GM12878 (cell line): ENCODE data around the gene TMEM191C. TPM values are rescaled to one million over a fixed set of nuclear protein-coding genes. Genes with fewer than 3 reads are reported as not detected.
A peak's percentile ranks its signal among the peaks of the same experiment; 100 is the strongest.
"Not testable (repeated sequence)": the region's sequence is repeated elsewhere in the genome, so short reads cannot be mapped to it uniquely, and the experiment has no call there.

Source experiments
- ATAC-seq: fragments of 200-7000 bp; cut with Tn5 transposase; 3 replicates; pipeline ENCODE4 v1.9.1; 2020; ENCODE audit warnings: mild to moderate bottlenecking, moderate library complexity
- BruUV-seq: library from RNA; stranded (reverse); fragments of 400-500 nt; replicated peaks from 2 replicates; lab custom pipeline; 2021; lab: Mats Ljungman, UMichigan
- CTCF ChIA-PET: fragments of 300-600 bp; sonication (Branson Sonifier 250); formaldehyde crosslinking; extraction: SDS; loops from one replicate; lab custom pipeline; 2021; ENCODE audit warnings: inconsistent platforms; lab: Yijun Ruan, JAX
- POLR2A ChIA-PET: fragments of 350-600 bp; formaldehyde crosslinking; extraction: SDS; loops from one replicate; lab custom pipeline; 2021; ENCODE audit warnings: inconsistent platforms; lab: Charles Lee
- RAD21 ChIA-PET: fragments of 300-600 bp; sonication (Branson Sonifier 250); formaldehyde crosslinking; loops from one replicate; lab custom pipeline; 2023; ENCODE audit warnings: antibody characterized with exemption; ENCODE audit not compliant: unreplicated experiment; lab: Charles Lee
- SMC1A ChIA-PET: fragments of 300-600 bp; sonication (Branson Sonifier 250); formaldehyde crosslinking; loops from one replicate; lab custom pipeline; 2023; ENCODE audit not compliant: unreplicated experiment, uncharacterized antibody; lab: Charles Lee
- DNase-seq: peaks from one replicate; pipeline ENCODE4 v3.0.0-alpha.2; 2011; ENCODE audit warnings: low read depth, low spot score
- FAIRE-seq: peaks from 3 replicates; lab custom pipeline; 2011; peaks lifted over from hg19 to GRCh38; lab: Jason Lieb, UNC
- H2AFZ ChIP-seq: 2 replicates; pipeline ENCODE4 v1.6.0; 2011; ENCODE audit warnings: low read depth, low read length, control low read depth; ENCODE audit not compliant: control insufficient read depth
- H3K27ac ChIP-seq: 2 replicates; pipeline ENCODE4 v1.5.1; 2011; ENCODE audit warnings: control low read depth; ENCODE audit not compliant: control insufficient read depth, insufficient read depth
- H3K27me3 ChIP-seq, 2 experiments: replicated peaks in 1 of 2; 2 replicates each; pipeline versions ENCODE4 v1.6.0 to v1.6.1; 2011; ENCODE audit warnings: low read length in 1 of 2; ENCODE audit not compliant: control insufficient read depth in 2 of 2, insufficient read depth in 2 of 2
- H3K36me3 ChIP-seq, 2 experiments: 2 replicates each; pipeline ENCODE4 v1.5.1; 2011; ENCODE audit warnings: low read length in 1 of 2; ENCODE audit not compliant: control insufficient read depth in 2 of 2, insufficient read depth in 2 of 2
- H3K4me1 ChIP-seq: 2 replicates; pipeline ENCODE4 v1.6.1; 2011; ENCODE audit warnings: mild to moderate bottlenecking, low read length, moderate library complexity, mixed read lengths; ENCODE audit not compliant: control insufficient read depth, insufficient read depth
- H3K4me2 ChIP-seq: 2 replicates; pipeline ENCODE4 v1.6.0; 2011; ENCODE audit warnings: control low read depth; ENCODE audit not compliant: control insufficient read depth, insufficient read depth
- H3K4me3 ChIP-seq: fragments of 200-600 bp; sonication (generic); 2 replicates; pipeline ENCODE4 v1.5.1; 2016
- H3K79me2 ChIP-seq: 2 replicates; pipeline ENCODE4 v1.6.0; 2011; ENCODE audit warnings: low read length; ENCODE audit not compliant: control insufficient read depth, insufficient read depth
- H3K9ac ChIP-seq: 2 replicates; pipeline ENCODE4 v1.8.0; 2011; ENCODE audit warnings: low read length, control low read depth, mixed read lengths; ENCODE audit not compliant: control insufficient read depth, insufficient read depth
- H3K9me3 ChIP-seq: replicated peaks from 3 replicates; pipeline ENCODE4 v1.5.1; 2011; ENCODE audit warnings: mild to moderate bottlenecking, low read length; ENCODE audit not compliant: control insufficient read depth, insufficient read depth
- H4K20me1 ChIP-seq: 2 replicates; pipeline ENCODE4 v1.6.0; 2011; ENCODE audit not compliant: control insufficient read depth, insufficient read depth
- WGBS: methylation state at CpG from one replicate; pipeline ENCODE4 v1.1.6; 2016; ENCODE audit warnings: low lambda C conversion rate; ENCODE audit not compliant: insufficient replicate concordance, insufficient coverage; ENCODE audit errors: missing lambda C conversion rate; 5-methylcytosine and 5-hydroxymethylcytosine counted together
- in situ Hi-C: fragments of 300-500 bp; cut with MboI; formaldehyde crosslinking; loops from 9 replicates; pipeline ENCODE4 v1.14.3; 2018; ENCODE audit warnings: mixed read lengths
- intact Hi-C: fragments of 100-400 bp; cut with micrococcal nuclease; formaldehyde crosslinking; loops from one replicate; pipeline ENCODE4 v1.14.2; 2022; ENCODE audit not compliant: unreplicated experiment
- polyA plus RNA-seq, 11 experiments: library from polyadenylated mRNA; depleted of rRNA in 4 of 11; unstranded in 6 of 11; stranded (reverse) in 5 of 11; fragments of >200 nt; fragmentation: Nextera tagmentation in 4 of 11; fragmentation: Illumina TruSeq in 1 of 11; extraction: Ambion mirVana in 4 of 11; extraction: Trizol in 1 of 11; gene quantifications; 1 replicate in 1 of 11; 2 replicates in 10 of 11; pipeline versions ENCODE4 v1.2.1 to v1.2.3, GENCODE V29; 2011 to 2016; ENCODE audit warnings: inconsistent platforms in 2 of 11, missing spikeins in 2 of 11, low read depth in 1 of 11
- total RNA-seq, 4 experiments: library from RNA; depleted of rRNA in 3 of 4; stranded (reverse); fragments of >200 nt in 3 of 4; fragmentation: Illumina TruSeq in 1 of 4; extraction: Trizol in 1 of 4; gene quantifications; 2 replicates each; pipeline versions ENCODE4 v1.2.1 to v1.2.3, GENCODE V29; 2013 to 2021

TMEM191C gene
- total and polyA plus RNA-seq, 10 of the 15 experiments (the other 5 are each of a cell fraction or from before 2014, with no cell fraction given), result 0.03 to 1.9 (median 0.43) TPM

GRCh38 chr22:21497984-21498383 is 30.8 kb downstream of the TMEM191C start:
- H3K27me3 ChIP-seq, H3K79me2 ChIP-seq, H3K27ac ChIP-seq, POLR2A ChIA-PET, H2AFZ ChIP-seq, H3K9me3 ChIP-seq, SMC1A ChIA-PET, H3K4me2 ChIP-seq, H3K36me3 ChIP-seq, ATAC-seq, FAIRE-seq, H3K4me1 ChIP-seq, intact Hi-C loops, RAD21 ChIA-PET, BruUV-seq, CTCF ChIA-PET, H3K9ac ChIP-seq, H4K20me1 ChIP-seq, H3K4me3 ChIP-seq, DNase-seq, in situ Hi-C loops: not testable (repeated sequence)
- WGBS, result no CpG with 5 or more reads among the region's 4 CpGs

GRCh38 chr22:21498489-21498888 is 31.3 kb downstream of the TMEM191C start:
- ATAC-seq, H4K20me1 ChIP-seq, DNase-seq, in situ Hi-C loops, H3K36me3 ChIP-seq, H3K9ac ChIP-seq, BruUV-seq, H3K4me3 ChIP-seq, H3K27me3 ChIP-seq, intact Hi-C loops, CTCF ChIA-PET, H3K4me1 ChIP-seq, RAD21 ChIA-PET, H3K79me2 ChIP-seq, FAIRE-seq, H3K27ac ChIP-seq, H2AFZ ChIP-seq, POLR2A ChIA-PET, SMC1A ChIA-PET, H3K9me3 ChIP-seq, H3K4me2 ChIP-seq: not testable (repeated sequence)
- WGBS, result no CpG with 5 or more reads among the region's 7 CpGs

- H2AFZ ChIP-seq, H3K27me3 ChIP-seq, H3K4me1 ChIP-seq, H3K9ac ChIP-seq, SMC1A ChIA-PET, in situ Hi-C loops, H4K20me1 ChIP-seq, FAIRE-seq, H3K9me3 ChIP-seq, intact Hi-C loops, CTCF ChIA-PET, H3K36me3 ChIP-seq, H3K27ac ChIP-seq, H3K4me3 ChIP-seq, RAD21 ChIA-PET, H3K4me2 ChIP-seq, DNase-seq, H3K79me2 ChIP-seq, POLR2A ChIA-PET: not testable (repeated sequence)
- peak; percentile 45 for ATAC-seq
- BruUV-seq, result TSS peak; percentile 70
- WGBS, result no CpG with 5 or more reads among the region's 16 CpGs
Observed at GRCh38 chr22:21499623-21500506, 32.7 kb downstream of the TMEM191C start.

- in situ Hi-C loops, POLR2A ChIA-PET: not testable (repeated sequence)
Observed at GRCh38 chr22:21510397-21510796, 43.2 kb downstream of the TMEM191C start.

More at GRCh38 chr22:21510397-21510796, 43.2 kb downstream of the TMEM191C start:
- SMC1A ChIA-PET, FAIRE-seq, H3K9ac ChIP-seq, CTCF ChIA-PET, H3K4me1 ChIP-seq, H3K4me3 ChIP-seq, H4K20me1 ChIP-seq, H3K9me3 ChIP-seq, H3K36me3 ChIP-seq, BruUV-seq, H3K27me3 ChIP-seq, H2AFZ ChIP-seq, H3K79me2 ChIP-seq, H3K27ac ChIP-seq, DNase-seq, H3K4me2 ChIP-seq, intact Hi-C loops, ATAC-seq, RAD21 ChIA-PET: not testable (repeated sequence)
- no CpG with 5 or more reads among the region's 9 CpGs for WGBS
